ENCODE measurements around the gene ZDHHC12.

The ZDHHC12 gene

DNA sequence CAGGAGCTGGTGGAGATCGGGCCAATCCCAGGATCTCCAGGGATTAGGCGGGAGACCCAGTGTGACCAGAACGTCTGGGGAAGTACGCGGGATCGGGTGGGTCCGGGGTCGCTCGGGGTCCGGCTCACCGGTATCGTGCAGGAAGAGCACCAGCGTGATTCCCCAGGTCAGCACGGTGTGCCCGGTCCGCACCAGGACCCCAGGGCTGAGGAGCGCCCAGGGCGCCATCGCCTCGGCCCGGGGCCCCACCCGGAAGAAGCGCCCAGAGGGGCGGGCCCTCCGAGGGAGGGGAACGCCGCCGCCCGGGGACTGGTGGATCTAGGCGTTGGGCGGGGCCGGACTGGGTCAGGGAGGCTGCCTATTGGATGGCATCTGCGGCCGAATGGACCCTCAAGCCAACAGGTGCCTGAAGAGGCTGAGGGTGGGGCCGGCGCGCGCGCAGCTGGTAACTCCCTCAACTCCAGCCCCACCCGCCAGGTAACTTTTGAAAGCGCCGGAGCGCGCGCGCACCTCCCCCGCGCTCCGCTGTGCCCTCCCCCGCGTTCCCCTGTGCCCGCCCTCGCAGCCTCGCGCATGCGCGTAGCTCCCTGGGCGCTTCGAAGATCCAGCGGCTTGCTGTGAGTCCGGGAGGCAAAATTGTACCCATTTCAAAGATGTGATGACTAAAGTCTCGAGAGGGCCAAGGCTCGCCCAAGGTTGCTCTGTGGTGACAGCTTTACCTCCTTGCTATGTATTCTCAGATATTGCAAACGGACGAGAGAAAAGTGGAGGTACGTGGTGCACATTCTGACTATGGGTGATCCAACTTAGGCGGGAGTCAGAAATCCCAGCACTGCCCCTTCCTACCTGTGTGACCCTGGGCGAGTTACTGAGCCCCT is at the start of gene ZDHHC12:
TSS of gene ZDHHC12 (minus strand) at position 262 of the 878 bp plus-strand sequence. CDS start at position 228, 34 bp downstream.
- peak; percentile 94 for DNase-seq

- no peak for DNase-seq
Measured at GRCh38 chr9:128773049-128773448, 49.1 kb upstream of the ZDHHC12 start.

- DNase-seq = peak; percentile 51
Measured at GRCh38 chr9:128771745-128772519, 48.0 kb upstream of the ZDHHC12 start, which contains the start of gene ZER1. TSS of gene ZER1 (minus strand) at chr9:128771927. CDS start at chr9:128755565, 16,362 bp downstream.

- DNase-seq = no peak
Measured at GRCh38 chr9:128771094-128771721, 47.3 kb upstream of the ZDHHC12 start.

- no peak for DNase-seq
Measured at GRCh38 chr9:128770286-128771030, 46.5 kb upstream of the ZDHHC12 start.

- DNase-seq = no peak
Measured at GRCh38 chr9:128768606-128769005, 44.7 kb upstream of the ZDHHC12 start.

DNA sequence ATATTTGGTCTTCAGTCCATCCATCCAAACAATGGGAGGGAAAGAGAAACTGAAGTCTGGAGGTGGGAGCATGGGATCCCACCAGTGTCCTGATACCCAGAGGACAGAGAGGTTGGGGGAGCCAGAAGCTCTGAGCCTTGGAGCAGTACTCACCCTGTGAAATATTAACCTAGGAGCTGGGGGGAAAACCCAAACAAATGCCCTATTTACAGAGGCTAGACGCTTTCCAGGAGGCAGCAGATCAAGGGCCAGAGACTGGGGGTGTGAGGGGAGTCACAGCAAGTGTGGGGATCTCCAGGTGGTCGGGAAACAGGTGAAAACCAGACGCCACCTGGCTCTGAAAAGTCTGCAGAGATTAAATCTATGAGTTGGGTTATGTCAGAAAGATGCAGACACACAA is 41.6 kb upstream of the ZDHHC12 start:
- DNase-seq = no peak

DNA sequence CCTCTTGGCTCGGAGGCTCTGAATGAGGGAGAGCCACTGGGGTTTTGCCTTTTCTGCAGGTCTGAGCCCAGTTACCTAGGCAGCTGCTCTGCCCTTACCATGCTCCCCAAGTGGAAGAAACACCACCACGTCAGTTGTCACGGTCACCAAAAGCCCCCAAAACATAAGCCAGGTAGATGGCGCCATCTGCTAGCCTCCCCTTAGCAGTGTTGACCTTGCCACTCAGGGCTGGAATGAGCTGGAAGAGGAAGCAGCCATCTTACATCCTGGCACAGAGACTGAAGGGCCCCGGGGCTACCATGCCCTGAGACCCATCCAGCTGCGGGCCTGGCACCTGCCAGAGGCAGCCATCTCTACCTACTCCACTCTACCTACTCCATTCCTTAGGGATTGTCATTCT is 40.4 kb upstream of the ZDHHC12 start:
- DNase-seq = no peak

DNA sequence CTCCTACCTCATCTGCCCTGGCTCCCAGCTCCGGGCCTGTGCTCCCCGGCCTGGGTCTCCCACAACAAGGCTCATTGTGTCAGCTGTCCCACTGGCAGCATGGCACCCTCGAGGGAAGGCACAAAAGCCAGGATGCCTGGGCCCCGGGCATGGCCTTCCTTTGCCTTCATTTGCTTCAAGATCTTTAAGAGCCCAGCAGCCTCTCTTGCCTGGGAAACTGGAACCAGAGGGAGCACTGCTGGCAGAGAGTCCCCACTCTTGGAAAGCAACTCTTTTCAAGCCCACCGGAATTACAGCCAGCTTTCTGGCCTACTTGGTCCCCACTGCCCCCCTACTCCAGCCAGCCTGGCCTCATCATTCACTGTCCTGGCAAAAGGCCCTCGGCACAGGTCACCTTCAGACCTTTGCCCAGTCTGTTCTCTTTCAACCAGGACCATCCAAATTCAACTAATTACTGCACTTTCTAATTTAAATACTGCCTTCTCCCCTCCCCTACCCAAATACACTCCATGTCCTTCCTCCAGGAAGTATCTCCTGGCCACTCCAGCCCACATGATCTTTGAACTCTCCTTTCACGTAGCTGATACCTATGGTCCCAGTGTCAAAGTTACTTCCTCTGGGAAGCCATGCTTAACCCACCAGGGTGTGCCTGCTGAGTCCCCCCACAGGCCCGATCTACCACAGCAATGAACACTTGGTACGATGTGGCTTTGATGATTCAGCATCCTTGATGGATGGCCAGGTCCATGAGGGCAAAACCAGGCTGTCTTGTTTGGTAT is 38.9 kb upstream of the ZDHHC12 start:
- DNase-seq = no peak

GRCh38 chr9:128757602-128758001 is 33.7 kb upstream of the ZDHHC12 start:
- no peak for DNase-seq

- no peak for DNase-seq
Measured at GRCh38 chr9:128753627-128754026, 29.7 kb upstream of the ZDHHC12 start.

GRCh38 chr9:128750926-128751595 is 27.1 kb upstream of the ZDHHC12 start:
- no peak for DNase-seq

- DNase-seq = no peak
Measured at GRCh38 chr9:128747241-128747640, 23.3 kb upstream of the ZDHHC12 start.

DNA sequence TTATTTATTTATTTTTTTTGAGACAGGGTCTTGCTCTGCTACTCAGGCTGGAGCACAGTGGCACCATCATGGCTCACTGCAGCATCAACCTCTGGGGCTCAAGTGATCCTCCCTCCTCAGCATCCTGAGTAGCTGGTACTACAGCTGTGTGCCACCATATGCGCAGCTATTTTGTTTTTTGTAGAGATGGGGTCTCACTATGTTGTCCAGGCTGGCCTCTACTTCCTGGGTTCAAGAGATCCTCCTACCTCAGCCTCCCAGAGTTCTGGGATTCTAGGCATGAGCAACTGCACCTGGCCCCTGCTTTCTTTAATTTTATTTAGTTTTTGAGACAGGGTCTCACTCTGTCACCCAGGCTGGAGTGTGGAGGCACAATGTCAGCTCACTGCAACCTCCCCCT is 19.5 kb upstream of the ZDHHC12 start:
- DNase-seq = no peak

DNA sequence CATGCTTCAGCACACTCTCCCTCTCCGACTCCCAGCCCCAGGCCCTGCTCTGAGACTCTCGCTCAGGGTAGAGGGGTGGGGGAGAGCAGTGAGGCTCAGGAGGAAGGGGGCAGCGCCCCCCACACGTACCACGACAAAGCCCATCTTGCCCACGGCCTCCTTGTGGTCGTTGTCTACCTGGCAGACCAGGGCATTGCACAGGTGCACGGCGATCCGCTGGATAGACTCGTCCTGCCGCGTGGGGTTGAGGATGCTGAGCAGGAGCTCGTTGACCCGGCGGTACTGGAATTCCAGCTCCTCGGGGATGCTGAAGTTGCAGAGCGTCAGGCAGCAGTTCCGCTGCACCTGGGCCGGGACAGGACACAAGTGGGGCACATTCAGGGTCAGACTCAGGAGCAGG is 18.5 kb upstream of the ZDHHC12 start:
- no peak for DNase-seq

DNA sequence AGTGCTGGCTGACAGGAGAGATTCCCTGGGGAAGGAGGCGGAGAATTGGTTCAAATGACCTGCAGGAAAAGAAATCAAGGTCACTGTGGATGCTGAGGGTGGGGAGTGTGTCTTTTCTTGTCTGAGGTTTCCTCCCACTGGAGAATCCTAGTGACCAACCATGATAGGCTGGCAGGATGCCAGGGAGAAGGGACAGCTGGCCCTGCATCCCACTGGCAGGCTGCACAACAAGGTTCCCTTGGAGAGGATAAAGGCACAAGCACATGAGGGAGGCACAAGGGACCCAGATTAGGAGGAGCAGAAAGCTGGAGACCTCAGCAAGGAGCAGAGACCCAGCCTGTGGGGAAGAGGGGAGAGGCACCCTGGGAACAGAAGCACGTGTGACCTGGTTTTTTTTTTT is 11.4 kb upstream of the ZDHHC12 start:
- DNase-seq = no peak

DNA sequence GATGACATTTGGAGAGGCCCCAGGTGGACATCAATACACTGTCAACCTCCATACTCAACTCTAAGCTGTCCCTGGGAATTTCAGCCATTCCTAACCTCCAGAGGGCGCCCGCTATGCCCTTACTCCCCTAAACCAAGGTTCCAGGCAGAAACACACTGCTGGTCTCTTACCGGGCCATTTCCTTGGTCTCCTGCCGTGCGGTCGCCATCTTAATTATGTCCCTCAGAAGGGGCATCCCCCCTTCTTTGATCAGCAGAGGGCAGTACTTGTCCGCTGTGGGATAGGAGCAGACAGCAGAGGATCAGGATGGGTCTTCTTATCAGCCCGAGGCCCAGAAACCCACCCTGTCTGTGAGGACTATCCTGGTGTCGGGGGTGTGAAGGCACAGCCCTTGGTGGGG is 9.3 kb upstream of the ZDHHC12 start:
- peak; percentile 83 for DNase-seq

DNA sequence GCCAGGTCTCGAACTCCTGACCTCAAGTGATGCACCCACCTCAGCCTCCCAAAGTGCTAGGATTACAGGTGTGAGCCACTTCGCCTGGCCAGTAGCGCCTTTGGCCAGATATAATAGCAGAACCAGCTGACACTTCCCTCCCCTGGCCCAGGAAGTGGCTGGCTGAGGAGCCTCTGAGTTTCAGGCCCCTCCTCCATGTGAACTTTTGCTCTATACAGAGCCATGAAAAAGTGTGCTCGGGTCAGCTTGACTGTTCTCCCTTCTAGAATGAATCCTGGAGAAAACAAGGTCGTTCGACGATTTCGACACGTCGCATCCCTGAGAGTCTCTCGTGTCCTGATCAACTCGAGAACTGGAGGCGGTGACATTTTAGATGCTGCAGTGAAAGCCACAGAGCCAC is 8.6 kb upstream of the ZDHHC12 start:
- no peak for DNase-seq

GRCh38 chr9:128731691-128732090 is 7.8 kb upstream of the ZDHHC12 start:
- DNase-seq = no peak

DNA sequence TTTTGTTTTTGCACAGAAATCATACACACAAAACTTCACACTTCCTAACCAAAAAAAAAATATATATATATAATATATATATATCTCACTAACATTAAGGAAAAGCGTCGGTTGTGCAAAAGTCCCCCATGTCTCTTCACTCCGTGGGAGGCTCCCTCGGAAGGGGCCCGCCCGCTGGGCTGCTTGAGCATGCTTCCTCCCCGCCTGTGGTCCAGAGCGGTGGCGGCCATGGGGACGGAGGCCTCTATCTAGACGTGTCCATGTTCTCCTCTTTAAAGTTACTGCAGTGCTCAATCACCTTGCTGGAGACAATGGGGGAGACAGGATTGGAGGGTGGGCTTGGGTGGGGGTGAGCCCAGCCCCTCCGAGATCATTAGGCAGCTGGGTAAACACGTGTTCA is 7.2 kb upstream of the ZDHHC12 start:
- no peak for DNase-seq

Measured in NCI-H1694 treated with DMSO at 0.1 percent for 48 hours (cell line).